H1 (cell line): ENCODE data around the gene OR1L8. TPM values are rescaled to one million over a fixed set of nuclear protein-coding genes. Genes with fewer than 3 reads are reported as not detected.

Experiments used
- CTCF ChIA-PET: fragments of 300-600 bp; sonication (Branson Sonifier 250); formaldehyde crosslinking; loops from one replicate; lab custom pipeline; 2021; ENCODE audit not compliant: partially characterized antibody; lab: Charles Lee
- POLR2A ChIA-PET: fragments of 300-600 bp; sonication (Branson Sonifier 250); formaldehyde crosslinking; loops from one replicate; lab custom pipeline; 2021; ENCODE audit warnings: inconsistent platforms; ENCODE audit not compliant: partially characterized antibody; lab: Charles Lee
- DNase-seq, 2 experiments: peaks; one replicate each; pipeline versions ENCODE4 v3.0.0 to v3.0.0-alpha.2; 2010 to 2022; ENCODE audit warnings: low spot score in 2 of 2, low read depth in 1 of 2, mixed read lengths in 1 of 2
- FAIRE-seq: peaks from 2 replicates; lab custom pipeline; 2011; peaks lifted over from hg19 to GRCh38; lab: Jason Lieb, UNC
- H2AFZ ChIP-seq: 2 replicates; pipeline ENCODE4 v1.8.1; 2012; ENCODE audit warnings: low read length, inconsistent platforms
- H2AK5ac ChIP-seq: 2 replicates; pipeline ENCODE4 v1.6.1; 2013; ENCODE audit warnings: low read depth, low read length
- H2BK120ac ChIP-seq: replicated peaks from 2 replicates; pipeline ENCODE3; 2013; ENCODE audit warnings: low read depth, low read length, inconsistent platforms
- H2BK12ac ChIP-seq: 2 replicates; pipeline ENCODE4 v1.6.1; 2013; ENCODE audit warnings: low read depth, low read length
- H2BK15ac ChIP-seq: 2 replicates; pipeline ENCODE4 v1.6.1; 2013; ENCODE audit warnings: low read length
- H2BK20ac ChIP-seq: 2 replicates; pipeline ENCODE4 v1.6.1; 2013; ENCODE audit warnings: low read length
- H2BK5ac ChIP-seq: 2 replicates; pipeline ENCODE4 v1.6.1; 2013; ENCODE audit warnings: low read depth, low read length
- H3K14ac ChIP-seq: 2 replicates; pipeline ENCODE4 v1.6.1; 2013; ENCODE audit warnings: inconsistent platforms; ENCODE audit not compliant: insufficient read length
- H3K18ac ChIP-seq: 2 replicates; pipeline ENCODE4 v1.6.1; 2013; ENCODE audit warnings: low read length; ENCODE audit errors: extremely low read depth
- H3K23ac ChIP-seq: 2 replicates; pipeline ENCODE4 v1.6.1; 2013; ENCODE audit warnings: inconsistent platforms; ENCODE audit not compliant: insufficient read length
- H3K23me2 ChIP-seq: 2 replicates; pipeline ENCODE4 v1.6.1; 2013; ENCODE audit warnings: low read depth, low read length
- H3K27ac ChIP-seq: 2 replicates; pipeline ENCODE4 v1.6.1; 2011; ENCODE audit warnings: low read depth, low read length, inconsistent platforms
- H3K27me3 ChIP-seq, 4 experiments: replicated peaks in 1 of 4; 1 replicate in 1 of 4; 2 replicates in 3 of 4; pipeline versions ENCODE4 v1.6.1 to v1.8.1; 2011 to 2013; ENCODE audit warnings: low read length in 3 of 4, mild to moderate bottlenecking in 3 of 4, inconsistent platforms in 2 of 4, mixed read lengths in 2 of 4, moderate library complexity in 1 of 4; ENCODE audit not compliant: control insufficient read depth in 3 of 4, insufficient read depth in 3 of 4; ENCODE audit errors: extremely low read depth in 1 of 4
- H3K36me3 ChIP-seq, 4 experiments: 2 replicates each; pipeline versions ENCODE4 v1.6.1 to v1.8.1; 2011 to 2013; ENCODE audit warnings: mild to moderate bottlenecking in 4 of 4, low read length in 3 of 4, moderate library complexity in 2 of 4, control low read depth in 1 of 4, inconsistent platforms in 1 of 4; ENCODE audit not compliant: insufficient read depth in 4 of 4, control insufficient read depth in 2 of 4
- H3K4ac ChIP-seq: replicated peaks from 2 replicates; pipeline ENCODE3; 2013; ENCODE audit warnings: low read length, low read depth, mixed read lengths, inconsistent platforms; ENCODE audit not compliant: insufficient read length
- H3K4me1 ChIP-seq, 4 experiments: replicated peaks in 1 of 4; 1 replicate in 1 of 4; 2 replicates in 3 of 4; pipeline versions ENCODE4 v1.6.1 to v1.8.1; 2011 to 2013; ENCODE audit warnings: low read length in 3 of 4, inconsistent platforms in 2 of 4, mixed read lengths in 1 of 4; ENCODE audit not compliant: insufficient read depth in 4 of 4, control insufficient read depth in 3 of 4
- H3K4me2 ChIP-seq, 2 experiments: 2 replicates each; pipeline versions ENCODE4 v1.6.1 to v1.8.1; 2011 to 2013; ENCODE audit warnings: low read depth in 2 of 2, low read length in 2 of 2, control low read depth in 1 of 2, inconsistent platforms in 1 of 2, mild to moderate bottlenecking in 1 of 2; ENCODE audit not compliant: insufficient read depth in 1 of 2
- H3K4me3 ChIP-seq, 4 experiments: fragments of 200-600, 300-600 bp in 1 of 4; sonication (generic), shearing (Covaris generic), sonication (Bioruptor Twin) in 1 of 4; 2 replicates each; pipeline versions ENCODE4 v1.5.1 to v1.8.1; 2011 to 2016; ENCODE audit warnings: low read length in 4 of 4, low read depth in 3 of 4, control low read depth in 2 of 4, inconsistent platforms in 2 of 4, mild to moderate bottlenecking in 2 of 4, mixed read lengths in 1 of 4, moderate library complexity in 1 of 4; ENCODE audit not compliant: insufficient read depth in 2 of 4; ENCODE audit errors: extremely low read depth in 1 of 4
- H3K56ac ChIP-seq: replicated peaks from 2 replicates; pipeline ENCODE3; 2013; ENCODE audit warnings: low read depth, mild to moderate bottlenecking, mixed read lengths, low read length, inconsistent platforms; ENCODE audit not compliant: insufficient read length
- H3K79me1 ChIP-seq: 2 replicates; pipeline ENCODE4 v1.6.1; 2013; ENCODE audit warnings: low read depth, low read length, control low read depth
- H3K79me2 ChIP-seq, 2 experiments: 2 replicates each; pipeline versions ENCODE4 v1.6.1 to v1.8.1; 2012 to 2013; ENCODE audit warnings: low read length in 2 of 2, mild to moderate bottlenecking in 2 of 2, inconsistent platforms in 1 of 2; ENCODE audit not compliant: insufficient read depth in 2 of 2, control insufficient read depth in 1 of 2
- H3K9ac ChIP-seq, 4 experiments: replicated peaks in 1 of 4; 1 replicate in 1 of 4; 2 replicates in 3 of 4; pipeline versions ENCODE4 v1.6.1 to v1.8.1; 2011 to 2013; ENCODE audit warnings: low read depth in 3 of 4, low read length in 3 of 4, control low read depth in 2 of 4, mild to moderate bottlenecking in 2 of 4, moderate library complexity in 2 of 4, inconsistent platforms in 1 of 4; ENCODE audit errors: extremely low read depth in 1 of 4
- H3K9me3 ChIP-seq, 2 experiments: 2 replicates each; pipeline versions ENCODE4 v1.6.1 to v1.8.1; 2012 to 2013; ENCODE audit warnings: mild to moderate bottlenecking in 2 of 2, moderate library complexity in 2 of 2, control low read depth in 1 of 2, inconsistent platforms in 1 of 2, low read depth in 1 of 2, low read length in 1 of 2, mixed read lengths in 1 of 2; ENCODE audit not compliant: insufficient read depth in 2 of 2
- H4K20me1 ChIP-seq, 2 experiments: replicated peaks in 1 of 2; 2 replicates each; pipeline versions ENCODE3 to v1.8.1; 2011 to 2013; ENCODE audit warnings: inconsistent platforms in 2 of 2, low read length in 2 of 2, mild to moderate bottlenecking in 1 of 2; ENCODE audit not compliant: insufficient read depth in 2 of 2, control insufficient read depth in 1 of 2
- H4K5ac ChIP-seq: 2 replicates; pipeline ENCODE4 v1.6.1; 2013; ENCODE audit warnings: low read length, low read depth, mixed read lengths, inconsistent platforms; ENCODE audit not compliant: insufficient read length
- H4K8ac ChIP-seq: 2 replicates; pipeline ENCODE4 v1.8.0; 2013; ENCODE audit warnings: mild to moderate bottlenecking, moderate library complexity, low read length, inconsistent platforms; ENCODE audit not compliant: insufficient read depth; ENCODE audit errors: extremely low read depth
- H4K91ac ChIP-seq: replicated peaks from 2 replicates; pipeline ENCODE3; 2013; ENCODE audit warnings: low read length, mixed read lengths, inconsistent platforms; ENCODE audit not compliant: insufficient read length
- BACH1 ChIP-seq: IDR thresholded peaks from 2 replicates; pipeline ENCODE4 v1.6.1; 2012; ENCODE audit warnings: low read length, improper control_type of control experiment
- BRCA1 ChIP-seq: IDR thresholded peaks from 2 replicates; pipeline ENCODE4 v1.6.1; 2012; ENCODE audit warnings: low read depth, low read length, improper control_type of control experiment
- CEBPB ChIP-seq: IDR thresholded peaks from 2 replicates; pipeline ENCODE4 v1.6.1; 2012; ENCODE audit warnings: low read depth, low read length
- CREB1 ChIP-seq: IDR thresholded peaks from 2 replicates; pipeline ENCODE4 v1.6.1; 2012; ENCODE audit warnings: inconsistent platforms
- FOSL1 ChIP-seq: IDR thresholded peaks from 2 replicates; pipeline ENCODE4 v1.6.1; 2011; ENCODE audit warnings: mild to moderate bottlenecking, low read depth, low read length, moderate library complexity; ENCODE audit not compliant: insufficient read depth
- GABPA ChIP-seq: IDR thresholded peaks from 2 replicates; pipeline ENCODE4 v1.6.1; 2011; ENCODE audit warnings: mild to moderate bottlenecking, low read length, moderate library complexity, borderline replicate concordance; ENCODE audit not compliant: insufficient read depth
- KDM4A ChIP-seq: IDR thresholded peaks from one replicate; pipeline ENCODE4 v1.7.1; 2012; ENCODE audit warnings: low read depth, mild to moderate bottlenecking, moderate library complexity, low read length, inconsistent platforms; ENCODE audit not compliant: severe bottlenecking
- MAFK ChIP-seq: IDR thresholded peaks from 2 replicates; pipeline ENCODE4 v1.6.1; 2012; ENCODE audit warnings: low read depth, mild to moderate bottlenecking, improper control_type of control experiment, low read length
- SP4 ChIP-seq: IDR thresholded peaks from 2 replicates; pipeline ENCODE4 v1.6.1; 2012; ENCODE audit warnings: low read length, inconsistent platforms
- SRF ChIP-seq: IDR thresholded peaks from 2 replicates; pipeline ENCODE4 v1.6.1; 2011; ENCODE audit warnings: mild to moderate bottlenecking, low read depth, low read length, moderate library complexity
- SUZ12 ChIP-seq: fragments of 200-600 bp; sonication (generic); IDR thresholded peaks from 2 replicates; pipeline ENCODE4 v1.6.1; 2012; ENCODE audit warnings: mild to moderate bottlenecking, inconsistent platforms, low read length, moderate library complexity, mixed read lengths
- TEAD4 ChIP-seq: IDR thresholded peaks from 2 replicates; pipeline ENCODE4 v1.6.1; 2012; ENCODE audit warnings: low read depth, low read length, inconsistent platforms, mixed read lengths
- ZNF274 ChIP-seq: IDR thresholded peaks from 2 replicates; pipeline ENCODE4 v1.7.0; 2012; ENCODE audit warnings: low read length, borderline replicate concordance; ENCODE audit errors: extremely low read depth
- WGBS, 2 experiments: shearing (Covaris generic) in 1 of 2; methylation state at CpG; one replicate each; pipeline versions ENCODE4 v1.1.6 to v1.1.7; 2013 to 2015; ENCODE audit warnings: low lambda C conversion rate in 2 of 2, mixed read lengths in 2 of 2, inconsistent platforms in 1 of 2, low coverage in 1 of 2, missing lambda C conversion rate in 1 of 2; ENCODE audit not compliant: insufficient replicate concordance in 2 of 2, insufficient coverage in 1 of 2, insufficient read length in 1 of 2; ENCODE audit errors: extremely low coverage in 1 of 2, missing lambda C conversion rate in 1 of 2; 5-methylcytosine and 5-hydroxymethylcytosine counted together
- polyA plus RNA-seq, 7 experiments: library from polyadenylated mRNA; depleted of rRNA in 3 of 7; stranded (reverse) in 5 of 7; unstranded in 2 of 7; fragments of >200 nt in 5 of 7; fragments of 200-250 nt in 2 of 7; gene quantifications; 1 replicate in 5 of 7; 2 replicates in 1 of 7; 4 replicates in 1 of 7; pipeline versions ENCODE4 v1.2.1 to v1.2.3, GENCODE V29; 2011 to 2013; ENCODE audit warnings: missing spikeins in 2 of 7, mixed read lengths in 2 of 7
- total RNA-seq: library from RNA; stranded (reverse); fragmentation: NEBNext Ultra II Directional; extraction: Animal tissue kit (Norgen Biotek cat#: 25700); gene quantifications from 2 replicates; pipeline ENCODE4 v1.2.1, GENCODE V29; 2021

The OR1L8 gene
- total and polyA plus RNA-seq, 2 of the 8 experiments (the other 6 are each of a cell fraction or from before 2014, with no cell fraction given): not detected

- H2BK5ac ChIP-seq: no peak overlapping the region
- no peak overlapping the region for H3K56ac ChIP-seq
- no peaks in the 10 kb centered on the region for H4K20me1 ChIP-seq
- H3K27ac ChIP-seq: no peak overlapping the region
- no peak overlapping the region for H2AK5ac ChIP-seq
- no peak overlapping the region for H4K8ac ChIP-seq
- no peaks in the 10 kb centered on the region for H3K79me2 ChIP-seq
- no peak overlapping the region for H2BK15ac ChIP-seq
- no peak overlapping the region for H4K5ac ChIP-seq
- no peak overlapping the region for H3K4me2 ChIP-seq
- no peaks in the 10 kb centered on the region for H3K4me1 ChIP-seq
- CTCF ChIA-PET: no interaction called here
- no peak overlapping the region for H2AFZ ChIP-seq
- no peak for TF ChIP-seq SRF
- no peak for TF ChIP-seq TEAD4
- no peak for TF ChIP-seq GABPA
- no peak for TF ChIP-seq SUZ12
- TF ChIP-seq MAFK: no peak
- TF ChIP-seq BRCA1: no peak
- TF ChIP-seq BACH1: no peak
- no peak for TF ChIP-seq ZNF274
- TF ChIP-seq SP4: no peak
- no peak for TF ChIP-seq KDM4A
- no peak for TF ChIP-seq FOSL1
- no peak for TF ChIP-seq CEBPB
- no peak for TF ChIP-seq CREB1
- no peak overlapping the region for H3K23ac ChIP-seq
- peaks cover 55 to 65% of the 10 kb centered on the region in 2 experiments for H3K9me3 ChIP-seq
- no peaks in the 10 kb centered on the region for H3K23me2 ChIP-seq
- H2BK12ac ChIP-seq: no peak overlapping the region
- no peak overlapping the region for H3K9ac ChIP-seq
- H3K4ac ChIP-seq: no peak overlapping the region
- no peaks in the 10 kb centered on the region for H3K36me3 ChIP-seq
- no peaks in the 10 kb centered on the region for H3K27me3 ChIP-seq
- no peak overlapping the region for H3K18ac ChIP-seq
- DNase-seq (no peak), FAIRE-seq (no peak)
- no peak overlapping the region for H3K4me3 ChIP-seq
- WGBS, 2 experiments: 85% methylated on average over 4 of the region's 4 CpGs; no CpG with 5 or more reads in 1 of the 2 experiments
- no peaks in the 10 kb centered on the region for H3K79me1 ChIP-seq
- H2BK20ac ChIP-seq: no peak overlapping the region
- no peak overlapping the region for H4K91ac ChIP-seq
- POLR2A ChIA-PET: no interaction called here
- H2BK120ac ChIP-seq: no peak overlapping the region
- no peak overlapping the region for H3K14ac ChIP-seq
Observed at GRCh38 chr9:122567901-122568300, 15.3 kb downstream of the OR1L8 start.
